ENCODE results near the gene CES3.

DNA sequence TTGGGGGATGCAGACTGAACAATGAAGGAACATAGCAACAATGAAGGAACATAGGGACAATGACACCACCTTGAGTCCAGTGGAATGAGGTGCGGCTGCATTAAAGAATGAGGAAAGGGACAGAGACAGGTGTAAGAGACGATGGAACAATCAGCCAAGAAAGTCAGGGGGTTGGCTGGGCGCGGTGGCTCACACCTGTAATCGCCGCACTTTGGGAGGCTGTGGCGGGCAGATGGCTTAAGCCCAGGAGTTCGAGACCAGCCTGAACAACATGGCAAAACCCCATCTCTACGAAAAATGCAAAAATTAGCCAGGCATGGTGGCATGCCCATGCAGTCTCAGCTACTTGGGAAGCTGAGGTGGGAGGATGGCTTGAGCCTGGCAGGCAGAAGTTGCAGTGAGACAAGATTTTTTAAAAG is 54.3 kb downstream of the CES3 start:
- no peak for TF ChIP-seq POLR2A (IDR thresholded peaks at IDR 0.05)
- TF ChIP-seq, protein P1, sequence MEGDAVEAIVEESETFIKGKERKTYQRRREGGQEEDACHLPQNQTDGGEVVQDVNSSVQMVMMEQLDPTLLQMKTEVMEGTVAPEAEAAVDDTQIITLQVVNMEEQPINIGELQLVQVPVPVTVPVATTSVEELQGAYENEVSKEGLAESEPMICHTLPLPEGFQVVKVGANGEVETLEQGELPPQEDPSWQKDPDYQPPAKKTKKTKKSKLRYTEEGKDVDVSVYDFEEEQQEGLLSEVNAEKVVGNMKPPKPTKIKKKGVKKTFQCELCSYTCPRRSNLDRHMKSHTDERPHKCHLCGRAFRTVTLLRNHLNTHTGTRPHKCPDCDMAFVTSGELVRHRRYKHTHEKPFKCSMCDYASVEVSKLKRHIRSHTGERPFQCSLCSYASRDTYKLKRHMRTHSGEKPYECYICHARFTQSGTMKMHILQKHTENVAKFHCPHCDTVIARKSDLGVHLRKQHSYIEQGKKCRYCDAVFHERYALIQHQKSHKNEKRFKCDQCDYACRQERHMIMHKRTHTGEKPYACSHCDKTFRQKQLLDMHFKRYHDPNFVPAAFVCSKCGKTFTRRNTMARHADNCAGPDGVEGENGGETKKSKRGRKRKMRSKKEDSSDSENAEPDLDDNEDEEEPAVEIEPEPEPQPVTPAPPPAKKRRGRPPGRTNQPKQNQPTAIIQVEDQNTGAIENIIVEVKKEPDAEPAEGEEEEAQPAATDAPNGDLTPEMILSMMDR (IDR thresholded peaks at IDR 0.05), result peak in 1 of 6 experiments; percentile 17
